Tibial nerve (tissue), 4 donors: Measurements from ENCODE around the gene SMCO4. TPM values are rescaled to one million over a fixed set of nuclear protein-coding genes. Genes with fewer than 3 reads are reported as not detected.
A peak's percentile ranks its signal among the peaks of the same experiment; 100 is the strongest.

Source experiments
- DNase-seq, 2 donors: peaks; one replicate each; pipeline ENCODE4 v3.0.0-alpha.2; 2019; ENCODE audit warnings: low spot score in 2 of 2
- H3K27ac ChIP-seq, 4 donors: fragments of 200-600 bp; sonication (generic) in 3 of 4; one replicate each; pipeline ENCODE4 v1.5.1; 2017 to 2019; ENCODE audit warnings: mild to moderate bottlenecking in 1 of 4
- H3K27me3 ChIP-seq, 2 donors: fragments of 200-600 bp; sonication (generic) in 1 of 2; one replicate each; pipeline versions ENCODE4 v1.5.1 to v1.6.0; 2017 to 2019
- H3K36me3 ChIP-seq, 3 donors: fragments of 200-600 bp; sonication (generic); one replicate each; pipeline ENCODE4 v1.5.1; 2018 to 2019
- H3K4me1 ChIP-seq, 4 donors: fragments of 200-600 bp; sonication (generic) in 3 of 4; one replicate each; pipeline ENCODE4 v1.5.1; 2017 to 2019
- H3K4me3 ChIP-seq, 4 donors: fragments of 200-600 bp; sonication (generic) in 3 of 4; one replicate each; pipeline ENCODE4 v1.5.1; 2017 to 2019; ENCODE audit warnings: mild to moderate bottlenecking in 1 of 4, moderate library complexity in 1 of 4
- H3K9me3 ChIP-seq, 4 donors: fragments of 200-600 bp; sonication (generic) in 3 of 4; one replicate each; pipeline ENCODE4 v1.5.1; 2017 to 2019
- CTCF ChIP-seq, 5 experiments: fragments of 200-600 bp in 3 of 5; fragments of 450-650 bp in 2 of 5; sonication (generic) in 3 of 5; IDR thresholded peaks; one replicate each; pipeline ENCODE4 v1.5.1; 2016 to 2019; ENCODE audit warnings: antibody characterized with exemption in 5 of 5, mild to moderate bottlenecking in 3 of 5, moderate library complexity in 2 of 5
- EP300 ChIP-seq, 2 donors: sonication (generic); formaldehyde crosslinking; IDR thresholded peaks; one replicate each; pipeline ENCODE4 v1.6.1; 2017; ENCODE audit warnings: antibody characterized with exemption in 2 of 2, mild to moderate bottlenecking in 1 of 2
- POLR2A ChIP-seq, 2 donors: fragments of 450-650 bp; IDR thresholded peaks; one replicate each; pipeline ENCODE4 v1.6.1; 2017; ENCODE audit warnings: antibody characterized with exemption in 2 of 2, mild to moderate bottlenecking in 2 of 2, moderate library complexity in 2 of 2
- WGBS, 2 donors: methylation state at CpG; one replicate each; pipeline ENCODE4 v1.1.5; 2018; 5-methylcytosine and 5-hydroxymethylcytosine counted together
- total RNA-seq, 4 donors: library from RNA; depleted of rRNA; stranded (reverse); fragments of >200 nt; gene quantifications; one replicate each; pipeline ENCODE4 v1.1.0, GENCODE V29; 2016

The SMCO4 gene
- total RNA-seq, 4 donors from 2014 or later: 3.7 to 13.8 (median 7.6) TPM

- no peak for DNase-seq
- 62 to 86% methylated on average over 3 of the region's 3 CpGs for WGBS, 2 donors
- Histone ChIP-seq H3K27ac (no peak overlapping the region), H3K9me3 (no peaks in the 10 kb centered on the region), H3K36me3 (peaks cover 0 to 7% (median 0%) of the 10 kb centered on the region in 3 donors), H3K27me3 (no peaks in the 10 kb centered on the region), H3K4me1 (peaks cover 0 to 40% (median 15%) of the 10 kb centered on the region in 4 donors), H3K4me3 (no peak overlapping the region)
- no peak for TF ChIP-seq CTCF (IDR thresholded peaks at IDR 0.05)
- TF ChIP-seq EP300 (IDR thresholded peaks at IDR 0.05): no peak
- TF ChIP-seq POLR2A (IDR thresholded peaks at IDR 0.05): no peak
Observed at GRCh38 chr11:93526346-93526633, 16.9 kb downstream of the SMCO4 start.

- Histone ChIP-seq H3K36me3 (peaks cover 0 to 7% (median 0%) of the 10 kb centered on the region in 3 donors), H3K27ac (no peak overlapping the region), H3K4me1 (peaks cover 0 to 39% (median 15%) of the 10 kb centered on the region in 4 donors), H3K9me3 (no peaks in the 10 kb centered on the region), H3K4me3 (no peak overlapping the region), H3K27me3 (no peaks in the 10 kb centered on the region)
- WGBS, 2 donors: 60 to 79% methylated on average over 7 of the region's 7 CpGs
- no peak for DNase-seq
- TF ChIP-seq CTCF (IDR thresholded peaks at IDR 0.05) (no peak), POLR2A (IDR thresholded peaks at IDR 0.05) (no peak), EP300 (IDR thresholded peaks at IDR 0.05) (no peak)
Observed at GRCh38 chr11:93525601-93526345, 17.4 kb downstream of the SMCO4 start.

GRCh38 chr11:93524858-93525257 is 18.3 kb downstream of the SMCO4 start:
- Histone ChIP-seq H3K4me1 (peaks cover 0 to 30% (median 13%) of the 10 kb centered on the region in 4 donors), H3K9me3 (no peaks in the 10 kb centered on the region), H3K27ac (no peak overlapping the region), H3K27me3 (no peaks in the 10 kb centered on the region), H3K4me3 (no peak overlapping the region), H3K36me3 (peaks cover 0 to 7% (median 0%) of the 10 kb centered on the region in 3 donors)
- no peak for TF ChIP-seq CTCF (IDR thresholded peaks at IDR 0.05)
- TF ChIP-seq EP300 (IDR thresholded peaks at IDR 0.05): no peak
- TF ChIP-seq POLR2A (IDR thresholded peaks at IDR 0.05): no peak
- no peak for DNase-seq
- 84 to 87% methylated on average over 2 of the region's 2 CpGs for WGBS, 2 donors

GRCh38 chr11:93524173-93524536 is 19.0 kb downstream of the SMCO4 start:
- TF ChIP-seq POLR2A (IDR thresholded peaks at IDR 0.05) (no peak), CTCF (IDR thresholded peaks at IDR 0.05) (no peak), EP300 (IDR thresholded peaks at IDR 0.05) (no peak)
- WGBS, 2 donors: 69 to 78% methylated on average over 6 of the region's 6 CpGs
- DNase-seq: no peak
- peak overlapping the region in 2 of 4 donors; percentile 12 to 39 for H3K27ac ChIP-seq
- no peaks in the 10 kb centered on the region for H3K9me3 ChIP-seq
- no peak overlapping the region for H3K4me3 ChIP-seq
- no peaks in the 10 kb centered on the region for H3K27me3 ChIP-seq
- H3K4me1 ChIP-seq: peaks cover 0 to 23% (median 10%) of the 10 kb centered on the region in 4 donors
- peaks cover 0 to 7% (median 0%) of the 10 kb centered on the region in 3 donors for H3K36me3 ChIP-seq

GRCh38 chr11:93520726-93521509 is 22.3 kb downstream of the SMCO4 start:
- H3K36me3 ChIP-seq: peaks cover 0 to 7% (median 0%) of the 10 kb centered on the region in 3 donors
- peaks cover 0 to 7% (median 0%) of the 10 kb centered on the region in 4 donors for H3K4me1 ChIP-seq
- no peak for DNase-seq
- TF ChIP-seq POLR2A (IDR thresholded peaks at IDR 0.05): no peak
- no peak for TF ChIP-seq EP300 (IDR thresholded peaks at IDR 0.05)
- TF ChIP-seq CTCF (IDR thresholded peaks at IDR 0.05): no peak
- H3K9me3 ChIP-seq: no peaks in the 10 kb centered on the region
- no peak overlapping the region for H3K4me3 ChIP-seq
- 82 to 86% methylated on average over 5 of the region's 5 CpGs for WGBS, 2 donors
- H3K27me3 ChIP-seq: no peaks in the 10 kb centered on the region
- no peak overlapping the region for H3K27ac ChIP-seq
